ENCODE measurements around the gene AUP1. TPM values are rescaled to one million over a fixed set of nuclear protein-coding genes. Genes with fewer than 3 reads are reported as not detected.
"Not testable (repeated sequence)": the region's sequence is repeated elsewhere in the genome, so short reads cannot be mapped to it uniquely, and the experiment has no call there.

Gene AUP1
- total RNA-seq, 2 experiments from 2014 or later, result 118 to 119 TPM

GRCh38 chr2:74497777-74498499, 31.6 kb downstream of the AUP1 start:
- Mint-ChIP-seq H3K27me3 (peaks cover 40% of the 10 kb centered on the region), H3K9me3 (no peaks in the 10 kb centered on the region), H3K4me1 (peaks cover 38% of the 10 kb centered on the region), H3K36me3 (ENCODE audit: low read depth) (peaks cover 45% of the 10 kb centered on the region), H3K4me3 (peak overlapping the region; percentile 80), H3K27ac (peak overlapping the region; percentile 77)
- ChIA-PET POLR2A (interaction anchor here (0.8 to 5.7 kb wide), 11 partner anchors 9 to 58 kb away, joined by 3 to 57 read pairs (median 5); partner anchors contain the start of genes AUP1, CCDC142, DOK1 and HTRA2), CTCF (interaction anchor here (0.6 to 3.3 kb wide), 4 partner anchors 9 to 46 kb away, joined by 3 to 10 read pairs (median 5); partner anchors contain the start of genes CCDC142 and TTC31)
- DNase-seq, result peak; percentile 52

DNA sequence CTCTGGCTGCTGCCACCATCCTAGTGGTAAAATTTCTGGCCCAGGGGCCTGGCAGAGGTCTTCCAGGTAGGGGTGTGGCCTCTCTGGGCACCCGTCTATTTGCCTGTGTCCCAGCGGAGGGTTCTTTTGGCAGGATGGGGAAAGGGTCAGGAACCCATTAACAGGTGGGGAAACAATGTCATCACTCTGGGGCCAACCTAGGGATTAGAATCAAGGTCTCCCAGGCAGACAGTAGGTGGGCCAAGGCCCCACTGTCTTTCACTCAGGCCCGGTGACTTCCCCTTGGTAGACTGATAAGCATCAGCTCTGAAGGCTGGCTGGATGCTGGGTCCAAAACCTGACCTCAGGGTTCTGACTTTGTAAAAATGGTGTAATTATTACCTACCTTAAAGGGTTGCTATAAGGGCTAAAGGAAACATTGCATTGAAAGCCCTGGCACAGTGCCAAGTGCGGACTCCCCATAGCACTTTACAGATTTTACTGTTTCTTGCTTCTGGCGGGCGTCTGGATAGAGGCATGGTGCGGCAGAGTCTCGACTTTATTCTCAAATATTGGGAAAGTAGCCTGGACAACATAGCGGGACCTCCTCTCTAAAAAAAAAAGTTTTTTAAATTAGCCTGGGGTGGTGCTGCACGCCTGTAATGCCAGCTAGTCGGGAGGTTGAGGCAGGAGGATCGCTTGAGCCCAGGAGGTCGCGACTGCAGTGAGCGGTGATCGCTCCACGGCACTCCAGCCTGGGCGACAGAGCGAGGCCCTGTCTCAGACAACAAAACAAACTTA, 32.3 kb downstream of the AUP1 start:
- peak overlapping the region; percentile 80 for H3K4me3 Mint-ChIP-seq
- H3K27me3 Mint-ChIP-seq, result peaks cover 34% of the 10 kb centered on the region
- H3K36me3 Mint-ChIP-seq (ENCODE audit: low read depth), result peaks cover 50% of the 10 kb centered on the region
- peaks cover 31% of the 10 kb centered on the region for H3K4me1 Mint-ChIP-seq
- ChIA-PET CTCF (interaction anchor here (0.6 to 3.3 kb wide), 5 partner anchors 8 to 92 kb away, joined by 3 to 10 read pairs (median 4); partner anchors contain the start of genes CCDC142 and TTC31), POLR2A (interaction anchor here (0.9 to 5.7 kb wide), 9 partner anchors 10 to 57 kb away, joined by 3 to 57 read pairs (median 7); partner anchors contain the start of genes AUP1, CCDC142, DOK1 and HTRA2)
- H3K9me3 Mint-ChIP-seq, result no peaks in the 10 kb centered on the region
- peak overlapping the region; percentile 10 for H3K27ac Mint-ChIP-seq
- DNase-seq, result no peak

DNA sequence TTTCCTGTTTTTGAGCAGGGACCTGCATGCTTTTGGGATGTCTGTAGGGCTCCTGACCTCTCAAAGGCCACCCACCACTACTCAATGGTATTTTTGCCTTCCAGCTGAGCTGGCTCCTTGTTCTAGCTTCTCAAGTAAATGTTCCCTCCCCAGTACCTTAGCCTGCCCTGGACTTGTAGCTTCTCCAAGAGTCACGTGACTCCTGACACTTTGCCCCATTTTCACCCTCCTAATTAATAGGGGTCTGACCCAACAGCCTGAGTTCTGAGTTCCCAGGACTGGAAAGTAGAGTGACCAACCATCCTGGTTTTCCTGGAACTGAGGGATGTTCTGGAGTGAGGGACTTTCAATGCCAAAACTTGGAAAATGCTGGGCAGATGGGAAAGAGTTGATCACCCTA, 34.1 kb downstream of the AUP1 start:
- no peaks in the 10 kb centered on the region for H3K9me3 Mint-ChIP-seq
- DNase-seq, result no peak
- peaks cover 17% of the 10 kb centered on the region for H3K27me3 Mint-ChIP-seq
- CTCF ChIA-PET, result interaction anchor here (3.3 kb wide), 1 partner anchor 12 kb away, joined by 10 read pairs; the partner anchor contains the start of genes CCDC142 and TTC31
- no peak overlapping the region for H3K27ac Mint-ChIP-seq
- no peak overlapping the region for H3K4me3 Mint-ChIP-seq
- peaks cover 27% of the 10 kb centered on the region for H3K4me1 Mint-ChIP-seq
- peaks cover 51% of the 10 kb centered on the region for H3K36me3 Mint-ChIP-seq (ENCODE audit: low read depth)
- POLR2A ChIA-PET, result interaction anchor here (1.0 to 4.8 kb wide), 3 partner anchors 12 to 34 kb away, joined by 3 to 31 read pairs (median 4); partner anchors contain the start of genes AUP1, CCDC142, HTRA2 and TTC31

GRCh38 chr2:74493546-74493945, 36.0 kb downstream of the AUP1 start:
- Mint-ChIP-seq H3K4me3 (no peak overlapping the region), H3K9me3 (no peaks in the 10 kb centered on the region), H3K36me3 (ENCODE audit: low read depth) (peaks cover 46% of the 10 kb centered on the region), H3K4me1 (peaks cover 14% of the 10 kb centered on the region), H3K27me3 (peaks cover 3% of the 10 kb centered on the region), H3K27ac (no peak overlapping the region)
- ChIA-PET CTCF (interaction anchor here (0.5 to 2.3 kb wide), 6 partner anchors 10 to 345 kb away, joined by 3 to 7 read pairs (median 5); partner anchors contain the start of genes CCDC142 and TTC31), POLR2A (interaction anchor here (0.9 to 3.3 kb wide), 4 partner anchors 10 to 37 kb away, joined by 3 to 16 read pairs (median 6); partner anchors contain the start of genes CCDC142 and TTC31)
- DNase-seq, result no peak

GRCh38 chr2:74491648-74492544, 37.6 kb downstream of the AUP1 start:
- CTCF ChIA-PET, result interaction anchor here (1.1 to 2.3 kb wide), 2 partner anchors 9 to 97 kb away, joined by 5 to 6 read pairs; partner anchors contain the start of genes CCDC142 and TTC31
- H3K9me3 Mint-ChIP-seq, result no peaks in the 10 kb centered on the region
- no peak overlapping the region for H3K4me3 Mint-ChIP-seq
- POLR2A ChIA-PET, result interaction anchor here (3.3 kb wide), 1 partner anchor 9 kb away, joined by 16 read pairs; the partner anchor contains the start of genes CCDC142 and TTC31
- peaks cover 44% of the 10 kb centered on the region for H3K36me3 Mint-ChIP-seq (ENCODE audit: low read depth)
- H3K27ac Mint-ChIP-seq, result no peak overlapping the region
- peaks cover 3% of the 10 kb centered on the region for H3K4me1 Mint-ChIP-seq
- no peak for DNase-seq
- no peaks in the 10 kb centered on the region for H3K27me3 Mint-ChIP-seq

- no peak overlapping the region for H3K27ac Mint-ChIP-seq
- H3K36me3 Mint-ChIP-seq (ENCODE audit: low read depth), result peaks cover 51% of the 10 kb centered on the region
- CTCF ChIA-PET, result interaction anchor here (1.3 kb wide), 1 partner anchor 8 kb away, joined by 5 read pairs; no protein-coding TSS in a partner anchor
- H3K27me3 Mint-ChIP-seq, result no peaks in the 10 kb centered on the region
- no peak overlapping the region for H3K4me3 Mint-ChIP-seq
- POLR2A ChIA-PET, result no interaction called here
- no peaks in the 10 kb centered on the region for H3K9me3 Mint-ChIP-seq
- no peak for DNase-seq
- H3K4me1 Mint-ChIP-seq, result peaks cover 11% of the 10 kb centered on the region
Observed at GRCh38 chr2:74489906-74490305, 39.6 kb downstream of the AUP1 start.

DNA sequence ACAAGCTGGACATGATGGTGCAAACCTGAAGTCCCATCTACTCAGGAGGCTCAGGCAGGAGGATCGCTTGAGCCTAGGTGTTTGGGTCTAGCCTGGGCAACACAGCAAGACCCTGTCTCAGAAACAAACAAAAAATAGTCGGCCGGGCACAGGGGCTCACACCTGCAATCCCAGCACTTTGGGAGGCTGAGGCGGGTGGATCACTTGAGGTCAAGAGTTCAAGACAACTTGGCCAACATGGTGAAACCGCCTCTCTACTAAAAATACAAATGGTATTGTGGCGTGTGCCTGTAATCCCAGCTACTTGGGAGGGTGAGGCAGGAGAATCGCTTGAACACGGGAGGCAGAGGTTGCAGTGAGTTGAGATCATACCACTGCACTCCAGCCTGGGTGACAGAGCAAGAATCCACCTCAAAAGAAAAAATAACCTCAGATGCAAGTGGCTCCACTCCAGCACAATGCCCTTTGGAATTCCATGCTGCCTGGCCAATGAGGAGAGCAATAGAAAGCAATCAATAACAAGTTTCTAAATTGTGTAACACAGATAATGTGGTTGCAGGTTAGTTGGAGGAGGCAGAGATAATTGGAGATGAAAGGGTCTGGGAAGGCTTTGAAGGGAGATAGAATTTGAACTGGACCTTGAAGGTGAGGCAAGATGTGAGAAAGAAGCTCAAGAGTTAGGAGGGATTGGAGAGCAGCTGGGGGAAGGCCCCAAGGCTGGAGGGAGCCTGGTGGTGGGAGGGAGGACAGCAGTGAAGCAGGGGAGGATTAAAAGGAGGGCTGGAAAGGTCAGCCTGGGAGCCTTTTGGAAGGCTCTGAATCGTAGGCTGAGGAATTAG, 40.6 kb downstream of the AUP1 start:
- Mint-ChIP-seq H3K27me3 (no peaks in the 10 kb centered on the region), H3K4me1 (peaks cover 16% of the 10 kb centered on the region), H3K36me3 (ENCODE audit: low read depth) (peaks cover 46% of the 10 kb centered on the region), H3K27ac (no peak overlapping the region), H3K9me3 (no peaks in the 10 kb centered on the region), H3K4me3 (no peak overlapping the region)
- CTCF ChIA-PET, result interaction anchor here (1.3 kb wide), 1 partner anchor 9 kb away, joined by 5 read pairs; no protein-coding TSS in a partner anchor
- DNase-seq, result no peak
- POLR2A ChIA-PET, result interaction anchor here (0.7 to 1.1 kb wide), 2 partner anchors 12 to 31 kb away, joined by 3 read pairs; partner anchors contain the start of gene WBP1

- H3K4me1 Mint-ChIP-seq, result peaks cover 28% of the 10 kb centered on the region
- no peak for DNase-seq
- POLR2A ChIA-PET, result no interaction called here
- H3K9me3 Mint-ChIP-seq, result no peaks in the 10 kb centered on the region
- H3K4me3 Mint-ChIP-seq, result no peak overlapping the region
- H3K27ac Mint-ChIP-seq, result no peak overlapping the region
- H3K27me3 Mint-ChIP-seq, result no peaks in the 10 kb centered on the region
- CTCF ChIA-PET, result interaction anchor here (2.3 to 8.2 kb wide), 3 partner anchors 44 to 102 kb away, joined by 10 to 107 read pairs (median 90); partner anchors contain the start of genes AUP1 and HTRA2
- H3K36me3 Mint-ChIP-seq (ENCODE audit: low read depth), result peaks cover 32% of the 10 kb centered on the region
Observed at GRCh38 chr2:74486141-74486540, 43.4 kb downstream of the AUP1 start.

DNA sequence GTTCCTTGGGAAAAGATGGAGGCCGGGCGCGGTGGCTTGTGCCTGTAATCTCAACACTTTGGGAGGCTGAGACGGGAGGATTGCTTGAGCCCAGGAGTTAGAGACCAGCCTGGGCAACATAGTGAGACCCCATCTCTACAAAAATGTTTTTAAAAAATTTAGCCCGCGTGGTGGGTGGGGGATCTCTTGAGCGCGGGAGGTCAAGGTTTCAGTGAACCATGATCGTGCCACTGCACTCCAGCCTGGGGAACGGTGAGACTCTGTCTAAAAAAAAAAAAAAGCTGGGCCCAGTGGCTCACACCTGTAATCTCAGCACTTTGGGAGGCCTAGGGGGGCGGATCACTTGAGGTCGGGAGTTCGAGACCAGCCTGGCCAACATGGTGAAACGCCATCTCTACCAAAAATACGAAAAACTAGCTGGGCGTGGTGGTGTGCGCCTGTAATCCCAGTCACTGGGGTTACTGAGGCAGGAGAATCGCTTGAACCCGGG, 45.8 kb downstream of the AUP1 start:
- DNase-seq, H3K27me3 Mint-ChIP-seq, H3K9me3 Mint-ChIP-seq: not testable (repeated sequence)
- peaks cover 38% of the 10 kb centered on the region for H3K36me3 Mint-ChIP-seq (ENCODE audit: low read depth)
- peak overlapping the region; percentile 98 for H3K27ac Mint-ChIP-seq
- ChIA-PET POLR2A (interaction anchor here (1.0 to 4.7 kb wide), 17 partner anchors 9 to 305 kb away, joined by 3 to 103 read pairs (median 16); partner anchors contain the start of genes AUP1, HTRA2, INO80B and LBX2), CTCF (interaction anchor here (1.2 to 8.2 kb wide), 14 partner anchors 9 to 104 kb away, joined by 3 to 107 read pairs (median 10); partner anchors contain the start of genes AUP1, DQX1, HTRA2 and INO80B)
- H3K4me1 Mint-ChIP-seq, result peaks cover 48% of the 10 kb centered on the region
- peak overlapping the region; percentile 99 for H3K4me3 Mint-ChIP-seq

DNA sequence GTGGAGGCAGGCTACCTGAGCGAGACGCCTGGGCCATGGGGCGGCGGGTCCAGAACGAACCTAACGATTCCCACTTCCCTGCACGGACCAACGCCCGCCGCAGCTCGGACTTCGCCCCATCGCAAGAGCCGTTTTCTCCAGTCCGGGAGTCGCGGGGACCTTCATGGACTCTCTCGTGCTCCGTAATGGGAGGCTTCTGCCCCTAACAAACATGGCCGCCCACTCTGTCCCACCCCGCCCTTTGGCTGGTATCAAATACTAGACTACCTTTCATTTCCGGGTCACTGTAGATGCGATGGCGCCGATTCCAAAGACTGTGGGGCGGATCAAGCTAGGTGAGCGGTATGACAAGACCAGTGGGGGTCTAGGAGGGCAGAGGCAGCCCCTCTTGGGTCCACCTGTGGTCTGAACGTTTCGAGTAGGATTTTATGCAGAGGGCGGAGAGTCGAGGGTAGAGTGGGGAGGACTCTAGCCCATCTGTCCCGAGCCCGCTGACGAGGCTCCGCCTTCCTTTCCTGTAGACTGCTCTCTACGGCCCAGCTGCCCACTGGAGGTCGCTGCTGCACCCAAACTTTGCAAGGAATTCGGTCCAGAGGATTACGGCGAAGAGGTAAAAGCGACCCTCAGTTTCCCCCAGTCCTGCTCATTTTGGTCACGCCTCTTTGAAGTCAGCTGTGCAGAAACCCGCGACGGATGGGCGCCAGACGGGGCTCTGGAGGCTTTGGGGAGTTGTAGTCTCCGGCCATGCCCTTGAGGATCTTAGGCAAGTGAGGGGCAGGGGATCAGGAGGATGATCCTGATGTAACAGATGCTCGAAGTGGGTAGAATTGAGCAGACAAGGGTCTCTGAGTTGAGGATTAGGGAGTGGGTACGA, 46.5 kb downstream of the AUP1 start, which contains the start of the genes CCDC142 and TTC31:
Gene CCDC142, minus strand, starts transcription at position 198 of the 874 bp plus-strand sequence. Its CDS starts 161 bp downstream, at position 37.
Gene TTC31, plus strand, starts transcription at position 281 of the 874 bp plus-strand sequence. Its CDS starts 15 bp downstream, at position 296.
- H3K36me3 Mint-ChIP-seq (ENCODE audit: low read depth), result peaks cover 38% of the 10 kb centered on the region
- H3K4me3 Mint-ChIP-seq, result peak within 1 kb of the TSS; percentile 99
- no peaks in the 10 kb centered on the region for H3K27me3 Mint-ChIP-seq
- DNase-seq, result peak; percentile 94
- peaks cover 48% of the 10 kb centered on the region for H3K4me1 Mint-ChIP-seq
- peak within 1 kb of the TSS; percentile 98 for H3K27ac Mint-ChIP-seq
- H3K9me3 Mint-ChIP-seq, result no peaks in the 10 kb centered on the region
- CTCF ChIA-PET, result interaction anchor here (0.6 to 8.2 kb wide), 23 partner anchors 8 to 475 kb away, joined by 3 to 107 read pairs (median 7); partner anchors contain the start of genes AUP1, C2orf81, DQX1 and HTRA2
- POLR2A ChIA-PET, result interaction anchor here (0.6 to 4.7 kb wide), 24 partner anchors 10 to 361 kb away, joined by 3 to 103 read pairs (median 10); partner anchors contain the start of genes AUP1, DOK1, HTRA2 and INO80B

Data from activated CD4-positive, alpha-beta memory T cell treated with anti-CD3 and anti-CD28 coated beads, Interleukin-2, amount 10 ng/mL, durations not matched to agents 7 days and 5 days (primary cell).